HCT116 (cell line): ENCODE measurements around the gene SMYD3. TPM values are rescaled to one million over a fixed set of nuclear protein-coding genes. Genes with fewer than 3 reads are reported as not detected.

ENCODE experiments used
- ATAC-seq: fragments of 200-7000 bp; cut with Tn5 transposase; 2 replicates; pipeline ENCODE4 v1.9.1; 2020; ENCODE audit warnings: mild to moderate bottlenecking, moderate library complexity
- BruUV-seq: library from RNA; stranded (reverse); fragments of 400-500 nt; replicated peaks from 2 replicates; lab custom pipeline; 2021; lab: Mats Ljungman, UMichigan
- CTCF ChIA-PET: fragments of 300-600 bp; sonication (Branson Sonifier 250); formaldehyde crosslinking; loops from one replicate; lab custom pipeline; 2021; ENCODE audit warnings: antibody characterized with exemption; lab: Charles Lee
- POLR2A ChIA-PET: fragments of 300-600, 350-600 bp; sonication (Branson Sonifier 250); formaldehyde crosslinking; loops from one replicate; lab custom pipeline; 2021; ENCODE audit warnings: antibody characterized with exemption; lab: Charles Lee
- RAD21 ChIA-PET, 2 experiments: fragments of 300-600 bp; sonication (Branson Sonifier 250); formaldehyde crosslinking; loops; one replicate each; lab custom pipeline; 2023; ENCODE audit warnings: low total read pairs in 2 of 2; ENCODE audit not compliant: uncharacterized antibody in 2 of 2, unreplicated experiment in 2 of 2, low non-redundant PET in 1 of 2; lab: Charles Lee
- DNase-seq: peaks from one replicate; pipeline ENCODE4 v3.0.0-alpha.2; 2010; ENCODE audit warnings: low read depth, low spot score
- H2AFZ ChIP-seq: fragments of 200-600 bp; shearing (Covaris generic), sonication (generic); 2 replicates; pipeline ENCODE4 v1.6.1; 2017; ENCODE audit warnings: low read depth, mixed run types, mixed read lengths, antibody characterized with exemption, low read length; ENCODE audit not compliant: poor library complexity, severe bottlenecking
- H3K27ac ChIP-seq: 2 replicates; pipeline ENCODE4 v1.5.1; 2012; ENCODE audit warnings: low read depth, low read length
- H3K27me3 ChIP-seq: fragments of 200-600 bp; sonication (generic); 2 replicates; pipeline ENCODE4 v1.6.1; 2016; ENCODE audit warnings: mixed run types, low read length, mixed read lengths; ENCODE audit not compliant: insufficient read depth
- H3K36me3 ChIP-seq, 2 experiments: fragments of 200-500 bp in 1 of 2; fragments of 200-600 bp in 1 of 2; sonication (Bioruptor generic) in 1 of 2; sonication (generic) in 1 of 2; 2 replicates each; pipeline versions ENCODE4 v1.5.1 to v1.6.1; 2014 to 2016; ENCODE audit warnings: low read length in 2 of 2, inconsistent platforms in 1 of 2, mixed read lengths in 1 of 2, mixed run types in 1 of 2; ENCODE audit not compliant: insufficient read depth in 2 of 2, control insufficient read depth in 1 of 2
- H3K4me1 ChIP-seq, 2 experiments: fragments of 200-600 bp in 1 of 2; sonication (generic) in 1 of 2; 2 replicates each; pipeline versions ENCODE4 v1.5.1 to v1.6.1; 2012 to 2017; ENCODE audit warnings: low read length in 2 of 2, inconsistent platforms in 1 of 2, mild to moderate bottlenecking in 1 of 2, mixed read lengths in 1 of 2, mixed run types in 1 of 2, moderate library complexity in 1 of 2; ENCODE audit not compliant: insufficient read depth in 2 of 2, control insufficient read depth in 1 of 2
- H3K4me2 ChIP-seq: fragments of 200-600 bp; sonication (generic); 2 replicates; pipeline ENCODE4 v1.6.1; 2017; ENCODE audit warnings: mixed run types, low read length, mixed read lengths
- H3K4me3 ChIP-seq, 2 experiments: fragments of 200-600 bp in 1 of 2; sonication (generic) in 1 of 2; replicated peaks in 1 of 2; 2 replicates each; pipeline ENCODE4 v1.5.1; 2011 to 2016; ENCODE audit warnings: low read length in 2 of 2, control low read depth in 1 of 2, low read depth in 1 of 2, mild to moderate bottlenecking in 1 of 2, mixed read lengths in 1 of 2, mixed run types in 1 of 2
- H3K79me2 ChIP-seq: fragments of 200-600 bp; sonication (generic); 2 replicates; pipeline ENCODE4 v1.6.1; 2017; ENCODE audit warnings: mild to moderate bottlenecking, mixed run types, low read length, moderate library complexity, mixed read lengths; ENCODE audit not compliant: insufficient read depth
- H3K9ac ChIP-seq: fragments of 200-600 bp; sonication (generic); 2 replicates; pipeline ENCODE4 v1.6.1; 2016; ENCODE audit warnings: low read length, mixed read lengths
- H3K9me2 ChIP-seq: fragments of 200-600 bp; sonication (generic), shearing (Covaris generic); 2 replicates; pipeline ENCODE4 v1.6.1; 2017; ENCODE audit warnings: mixed run types, mild to moderate bottlenecking, moderate library complexity; ENCODE audit not compliant: insufficient read depth
- H3K9me3 ChIP-seq, 2 experiments: fragments of 200-500 bp in 1 of 2; fragments of 200-600 bp in 1 of 2; sonication (Bioruptor generic) in 1 of 2; sonication (generic) in 1 of 2; 2 replicates each; pipeline ENCODE4 v1.6.1; 2014 to 2017; ENCODE audit warnings: low read length in 2 of 2, mixed read lengths in 2 of 2, inconsistent platforms in 1 of 2, low read depth in 1 of 2, mild to moderate bottlenecking in 1 of 2, mixed run types in 1 of 2, moderate library complexity in 1 of 2; ENCODE audit not compliant: control insufficient read depth in 1 of 2, insufficient read depth in 1 of 2
- H4K20me1 ChIP-seq: fragments of 200-600 bp; sonication (generic), shearing (Covaris generic); 2 replicates; pipeline ENCODE4 v1.6.1; 2017; ENCODE audit warnings: mixed run types, mild to moderate bottlenecking, moderate library complexity; ENCODE audit not compliant: insufficient read depth
- ATF3 ChIP-seq: IDR thresholded peaks from 2 replicates; pipeline ENCODE4 v1.6.1; 2012
- EGR1 ChIP-seq: IDR thresholded peaks from 2 replicates; pipeline ENCODE4 v1.6.1; 2012; ENCODE audit warnings: low read depth
- ELF1 ChIP-seq: IDR thresholded peaks from 2 replicates; pipeline ENCODE4 v1.6.1; 2012; ENCODE audit warnings: low read depth, borderline replicate concordance
- EZH2 ChIP-seq: fragments of 200-600 bp; sonication (generic); IDR thresholded peaks from 2 replicates; pipeline ENCODE4 v1.6.1; 2017; ENCODE audit warnings: antibody characterized with exemption, mixed run types
- MAX ChIP-seq: IDR thresholded peaks from 2 replicates; pipeline ENCODE4 v1.6.1; 2012
- POLR2AphosphoS5 ChIP-seq: IDR thresholded peaks from 2 replicates; pipeline ENCODE4 v1.6.1; 2011; ENCODE audit warnings: mild to moderate bottlenecking, low read depth, low read length, moderate library complexity
- REST ChIP-seq: IDR thresholded peaks from 2 replicates; pipeline ENCODE4 v1.6.1; 2012; ENCODE audit warnings: low read depth
- YY1 ChIP-seq: IDR thresholded peaks from 2 replicates; pipeline ENCODE4 v1.6.1; 2011; ENCODE audit warnings: low read length, low read depth, moderate library complexity, mild to moderate bottlenecking; ENCODE audit not compliant: insufficient replicate concordance; ENCODE audit errors: extremely low read depth
- ZBTB33 ChIP-seq: IDR thresholded peaks from 2 replicates; pipeline ENCODE4 v1.6.1; 2011; ENCODE audit warnings: mild to moderate bottlenecking, low read length, moderate library complexity; ENCODE audit not compliant: insufficient replicate concordance; ENCODE audit errors: extremely low read depth
- intact Hi-C: fragments of 100-400 bp; cut with micrococcal nuclease; formaldehyde crosslinking; loops from 2 replicates; pipeline ENCODE4 v1.10.0; 2022
- total RNA-seq: library from RNA; stranded (reverse); gene quantifications from one replicate; pipeline ENCODE4 v1.2.1, GENCODE V29; 2021; ENCODE audit not compliant: unreplicated experiment
- TF ChIP-seq, protein P1 (sequence below), 3 experiments: fragments of 200-600 bp in 1 of 3; sonication (generic) in 1 of 3; IDR thresholded peaks in 2 of 3; conservative IDR thresholded peaks in 1 of 3; 2 replicates each; pipeline ENCODE4 v1.5.1; 2012 to 2017; ENCODE audit warnings: low read depth in 2 of 3, low read length in 2 of 3, antibody characterized with exemption in 1 of 3, borderline replicate concordance in 1 of 3, control low read depth in 1 of 3, mild to moderate bottlenecking in 1 of 3, mixed read lengths in 1 of 3, mixed run types in 1 of 3, moderate library complexity in 1 of 3; ENCODE audit not compliant: insufficient read depth in 1 of 3

The SMYD3 gene
- total RNA-seq, 1 experiment from 2014 or later, result 33.6 TPM

DNA sequence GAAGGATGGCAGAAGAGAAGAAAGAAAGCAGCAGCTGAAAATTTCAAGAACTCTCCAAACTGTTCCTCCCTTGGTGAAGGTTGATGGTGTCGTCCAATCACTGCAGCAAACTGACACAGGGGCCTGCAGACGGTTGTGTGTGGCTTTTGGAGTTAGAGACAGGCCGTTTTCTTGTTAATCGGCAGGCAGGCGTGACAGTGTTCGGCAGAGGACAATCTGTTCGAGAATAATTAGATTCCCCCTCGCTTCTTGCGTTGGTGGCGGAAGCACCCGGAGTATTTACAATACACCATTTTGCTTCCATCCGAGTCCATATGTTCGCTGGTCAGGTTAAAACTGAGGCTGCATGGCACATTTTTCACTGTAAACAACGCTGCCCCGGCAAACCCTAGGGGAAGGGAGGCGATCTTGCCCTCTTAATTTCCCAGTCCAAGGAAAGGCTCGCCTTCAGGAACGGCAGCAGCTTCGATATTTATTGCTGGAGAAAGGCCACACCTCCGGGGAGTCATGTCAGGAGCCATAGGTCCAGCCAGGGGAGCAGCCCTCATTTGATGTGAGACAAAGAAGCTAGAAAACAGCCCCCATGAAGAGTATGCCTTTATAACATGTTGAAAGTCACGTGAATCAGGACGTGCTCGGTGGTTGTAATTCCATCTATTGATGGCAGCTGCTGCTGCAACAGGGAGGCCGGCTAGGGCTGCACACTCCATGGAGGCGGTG lies 360.1 kb downstream of the SMYD3 start:
- TF ChIP-seq MAX, result no peak
- no peak for TF ChIP-seq ATF3
- TF ChIP-seq POLR2AphosphoS5, result no peak
- TF ChIP-seq YY1, result no peak
- TF ChIP-seq, protein P1, sequence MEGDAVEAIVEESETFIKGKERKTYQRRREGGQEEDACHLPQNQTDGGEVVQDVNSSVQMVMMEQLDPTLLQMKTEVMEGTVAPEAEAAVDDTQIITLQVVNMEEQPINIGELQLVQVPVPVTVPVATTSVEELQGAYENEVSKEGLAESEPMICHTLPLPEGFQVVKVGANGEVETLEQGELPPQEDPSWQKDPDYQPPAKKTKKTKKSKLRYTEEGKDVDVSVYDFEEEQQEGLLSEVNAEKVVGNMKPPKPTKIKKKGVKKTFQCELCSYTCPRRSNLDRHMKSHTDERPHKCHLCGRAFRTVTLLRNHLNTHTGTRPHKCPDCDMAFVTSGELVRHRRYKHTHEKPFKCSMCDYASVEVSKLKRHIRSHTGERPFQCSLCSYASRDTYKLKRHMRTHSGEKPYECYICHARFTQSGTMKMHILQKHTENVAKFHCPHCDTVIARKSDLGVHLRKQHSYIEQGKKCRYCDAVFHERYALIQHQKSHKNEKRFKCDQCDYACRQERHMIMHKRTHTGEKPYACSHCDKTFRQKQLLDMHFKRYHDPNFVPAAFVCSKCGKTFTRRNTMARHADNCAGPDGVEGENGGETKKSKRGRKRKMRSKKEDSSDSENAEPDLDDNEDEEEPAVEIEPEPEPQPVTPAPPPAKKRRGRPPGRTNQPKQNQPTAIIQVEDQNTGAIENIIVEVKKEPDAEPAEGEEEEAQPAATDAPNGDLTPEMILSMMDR (IDR thresholded peaks at IDR 0.05 in 2 of 3, conservative IDR thresholded peaks at IDR 0.05 in 1 of 3; ENCODE audit: borderline replicate concordance in 1 of 3, insufficient read depth in 1 of 3, low read depth in 2 of 3, low read length in 2 of 3), result no peak
- TF ChIP-seq EZH2, result no peak
- no peak for TF ChIP-seq REST
- no peak for TF ChIP-seq ZBTB33
- TF ChIP-seq ELF1, result no peak
- no peak for TF ChIP-seq EGR1
- intact Hi-C loops, result no loop called here
- ChIA-PET POLR2A (no interaction called here), CTCF (no interaction called here), RAD21 (no interaction called here)
- peaks cover 7 to 24% of the 10 kb centered on the region in 2 experiments for H3K4me1 ChIP-seq
- H3K9me3 ChIP-seq, result no peaks in the 10 kb centered on the region
- no peak overlapping the region for H3K9ac ChIP-seq
- H3K27me3 ChIP-seq, result no peaks in the 10 kb centered on the region
- H4K20me1 ChIP-seq, result no peaks in the 10 kb centered on the region
- H3K36me3 ChIP-seq, result no peaks in the 10 kb centered on the region
- DNase-seq (no peak), ATAC-seq (no peak)
- no peak overlapping the region for H2AFZ ChIP-seq
- H3K4me3 ChIP-seq, result no peak overlapping the region
- BruUV-seq, result no TSS peak
- no peak overlapping the region for H3K27ac ChIP-seq
- no peak overlapping the region for H3K4me2 ChIP-seq
- no peaks in the 10 kb centered on the region for H3K79me2 ChIP-seq
- no peaks in the 10 kb centered on the region for H3K9me2 ChIP-seq
